ENCODE measurements around the gene BRD2.

BRD2 gene

GRCh38 chr6:32995448-32995847 lies 27.1 kb downstream of the BRD2 start:
- no peak for DNase-seq (ENCODE audit: low spot score)

- DNase-seq (ENCODE audit: low spot score): peak; percentile 55
Observed at GRCh38 chr6:33000055-33000454, 31.7 kb downstream of the BRD2 start.

GRCh38 chr6:33001685-33002084 lies 33.3 kb downstream of the BRD2 start:
- DNase-seq (ENCODE audit: low spot score): no peak

- DNase-seq (ENCODE audit: low spot score): no peak
Observed at GRCh38 chr6:33004940-33005339, 36.5 kb downstream of the BRD2 start.

GRCh38 chr6:33007831-33008400 lies 39.5 kb downstream of the BRD2 start:
- no peak for DNase-seq (ENCODE audit: low spot score)

- no peak for DNase-seq (ENCODE audit: low spot score)
Observed at GRCh38 chr6:33008944-33009861, 40.8 kb downstream of the BRD2 start, which contains the start of gene HLA-DOA. HLA-DOA (minus strand) TSS chr6:33009591.

GRCh38 chr6:33010356-33010755 lies 42.0 kb downstream of the BRD2 start:
- DNase-seq (ENCODE audit: low spot score): no peak

GRCh38 chr6:33013608-33014007 lies 45.2 kb downstream of the BRD2 start:
- no peak for DNase-seq (ENCODE audit: low spot score)

- DNase-seq (ENCODE audit: low spot score): peak; percentile 81
Observed at GRCh38 chr6:33014841-33015634, 46.6 kb downstream of the BRD2 start.

- DNase-seq (ENCODE audit: low spot score): no peak
Observed at GRCh38 chr6:33015798-33016197, 47.4 kb downstream of the BRD2 start.

GRCh38 chr6:33017018-33017417 lies 48.6 kb downstream of the BRD2 start:
- no peak for DNase-seq (ENCODE audit: low spot score)

GRCh38 chr6:33017694-33018353 lies 49.4 kb downstream of the BRD2 start:
- DNase-seq (ENCODE audit: low spot score): no peak

- DNase-seq (ENCODE audit: low spot score): no peak
Observed at GRCh38 chr6:33018418-33018817, 50.0 kb downstream of the BRD2 start.

- DNase-seq (ENCODE audit: low spot score): peak; percentile 68
Observed at GRCh38 chr6:33018904-33019303, 50.5 kb downstream of the BRD2 start.

- DNase-seq (ENCODE audit: low spot score): no peak
Observed at GRCh38 chr6:33019372-33019771, 51.0 kb downstream of the BRD2 start.

- DNase-seq (ENCODE audit: low spot score): no peak
Observed at GRCh38 chr6:33021917-33022316, 53.5 kb downstream of the BRD2 start.

GRCh38 chr6:33023536-33023935 lies 55.1 kb downstream of the BRD2 start:
- DNase-seq (ENCODE audit: low spot score): no peak

GRCh38 chr6:33024521-33024920 lies 56.1 kb downstream of the BRD2 start:
- DNase-seq (ENCODE audit: low spot score): no peak

GRCh38 chr6:33028220-33028849 lies 59.9 kb downstream of the BRD2 start:
- no peak for DNase-seq (ENCODE audit: low spot score)

- no peak for DNase-seq (ENCODE audit: low spot score)
Observed at GRCh38 chr6:33029328-33030184, 61.2 kb downstream of the BRD2 start.

GRCh38 chr6:33030245-33030644 lies 61.9 kb downstream of the BRD2 start:
- no peak for DNase-seq (ENCODE audit: low spot score)

All from kidney tubule cell (primary cell).